Sigmoid colon (tissue), 7 donors: Measurements from ENCODE around the gene MRPL42. TPM values are rescaled to one million over a fixed set of nuclear protein-coding genes. Genes with fewer than 3 reads are reported as not detected.
"Not testable (repeated sequence)": the region's sequence is repeated elsewhere in the genome, so short reads cannot be mapped to it uniquely, and the experiment has no call there.

Experiments used
- DNase-seq: peaks from one replicate; pipeline ENCODE4 v3.0.0-alpha.2; 2019
- H3K27ac ChIP-seq, 4 donors: fragments of 200-600 bp; sonication (generic); one replicate each; pipeline ENCODE4 v1.5.1; 2016 to 2019; ENCODE audit warnings: mild to moderate bottlenecking in 1 of 4
- H3K27me3 ChIP-seq, 3 donors: fragments of 200-600 bp; sonication (generic); one replicate each; pipeline ENCODE4 v1.5.1; 2019; ENCODE audit warnings: mild to moderate bottlenecking in 1 of 3
- H3K36me3 ChIP-seq, 4 donors: fragments of 200-600 bp; sonication (generic); one replicate each; pipeline ENCODE4 v1.5.1; 2016 to 2019
- H3K4me1 ChIP-seq, 4 donors: fragments of 200-600 bp; sonication (generic); one replicate each; pipeline ENCODE4 v1.5.1; 2017 to 2019
- H3K4me3 ChIP-seq, 4 donors: fragments of 200-600 bp; sonication (generic); one replicate each; pipeline ENCODE4 v1.5.1; 2017 to 2019; ENCODE audit warnings: mild to moderate bottlenecking in 2 of 4, moderate library complexity in 1 of 4
- H3K9me3 ChIP-seq, 4 donors: fragments of 200-600 bp in 3 of 4; sonication (generic) in 3 of 4; one replicate each; pipeline versions ENCODE4 v1.5.1 to v1.6.1; 2013 to 2019
- EP300 ChIP-seq, 4 donors: sonication (generic); formaldehyde crosslinking; IDR thresholded peaks; one replicate each; pipeline ENCODE4 v1.6.1; 2017; ENCODE audit warnings: antibody characterized with exemption in 4 of 4
- POLR2A ChIP-seq, 2 donors: fragments of 450-650 bp; IDR thresholded peaks; one replicate each; pipeline ENCODE4 v1.6.1; 2016; ENCODE audit warnings: antibody characterized with exemption in 2 of 2, mild to moderate bottlenecking in 2 of 2, moderate library complexity in 2 of 2
- POLR2AphosphoS5 ChIP-seq, 4 donors: sonication (generic); formaldehyde crosslinking; IDR thresholded peaks; one replicate each; pipeline ENCODE4 v1.6.1; 2017; ENCODE audit warnings: antibody characterized with exemption in 4 of 4
- WGBS, 2 donors: extraction: QIAGEN DNeasy Blood & Tissue Kit; methylation state at CpG; one replicate each; pipeline ENCODE4 v1.1.7; 2013; 5-methylcytosine and 5-hydroxymethylcytosine counted together
- intact Hi-C: fragments of 100-400 bp; cut with DNase I; formaldehyde crosslinking; loops from one replicate; pipeline ENCODE4 v1.15.1; 2023
- polyA plus RNA-seq, 3 donors: library from polyadenylated mRNA; stranded (reverse); fragments of 200-250 nt; gene quantifications; one replicate each; pipeline ENCODE4 v1.2.3, GENCODE V29; 2013
- total RNA-seq, 4 donors: library from RNA; depleted of rRNA; stranded (reverse); fragments of >200 nt; gene quantifications; one replicate each; pipeline ENCODE4 v1.1.0, GENCODE V29; 2016
- TF ChIP-seq, protein P1 (sequence below), 4 experiments: fragments of 450-650 bp in 3 of 4; fragments of 200-600 bp in 1 of 4; IDR thresholded peaks; one replicate each; pipeline ENCODE4 v1.5.1; 2016 to 2019; ENCODE audit warnings: antibody characterized with exemption in 4 of 4, mild to moderate bottlenecking in 3 of 4, moderate library complexity in 2 of 4
- donor health status: healthy with polysubstance abuse.
- donor health status: Bipolar disorder and iron deficiency.
- donor health status: healthy.

Gene MRPL42
- total and polyA plus RNA-seq, 7 donors = 37.9 to 79.5 (median 48.1) TPM

GRCh38 chr12:93550748-93551611 lies 83.7 kb downstream of the MRPL42 start:
- TF ChIP-seq POLR2AphosphoS5 (IDR thresholded peaks at IDR 0.05) = no peak
- no peak for TF ChIP-seq EP300 (IDR thresholded peaks at IDR 0.05)
- TF ChIP-seq, protein P1, sequence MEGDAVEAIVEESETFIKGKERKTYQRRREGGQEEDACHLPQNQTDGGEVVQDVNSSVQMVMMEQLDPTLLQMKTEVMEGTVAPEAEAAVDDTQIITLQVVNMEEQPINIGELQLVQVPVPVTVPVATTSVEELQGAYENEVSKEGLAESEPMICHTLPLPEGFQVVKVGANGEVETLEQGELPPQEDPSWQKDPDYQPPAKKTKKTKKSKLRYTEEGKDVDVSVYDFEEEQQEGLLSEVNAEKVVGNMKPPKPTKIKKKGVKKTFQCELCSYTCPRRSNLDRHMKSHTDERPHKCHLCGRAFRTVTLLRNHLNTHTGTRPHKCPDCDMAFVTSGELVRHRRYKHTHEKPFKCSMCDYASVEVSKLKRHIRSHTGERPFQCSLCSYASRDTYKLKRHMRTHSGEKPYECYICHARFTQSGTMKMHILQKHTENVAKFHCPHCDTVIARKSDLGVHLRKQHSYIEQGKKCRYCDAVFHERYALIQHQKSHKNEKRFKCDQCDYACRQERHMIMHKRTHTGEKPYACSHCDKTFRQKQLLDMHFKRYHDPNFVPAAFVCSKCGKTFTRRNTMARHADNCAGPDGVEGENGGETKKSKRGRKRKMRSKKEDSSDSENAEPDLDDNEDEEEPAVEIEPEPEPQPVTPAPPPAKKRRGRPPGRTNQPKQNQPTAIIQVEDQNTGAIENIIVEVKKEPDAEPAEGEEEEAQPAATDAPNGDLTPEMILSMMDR (IDR thresholded peaks at IDR 0.05) = no peak
- no peak for TF ChIP-seq POLR2A (IDR thresholded peaks at IDR 0.05)
- intact Hi-C loops = no loop called here
- 82 to 88% methylated on average over 11 of the region's 11 CpGs for WGBS, 2 donors
- H3K9me3 ChIP-seq = no peaks in the 10 kb centered on the region
- no peaks in the 10 kb centered on the region for H3K4me1 ChIP-seq
- no peaks in the 10 kb centered on the region for H3K36me3 ChIP-seq
- no peak overlapping the region for H3K4me3 ChIP-seq
- H3K27me3 ChIP-seq = no peaks in the 10 kb centered on the region
- no peak overlapping the region for H3K27ac ChIP-seq
- no peak for DNase-seq

- H3K36me3 ChIP-seq = no peaks in the 10 kb centered on the region
- 76 to 82% methylated on average over 4 of the region's 4 CpGs for WGBS, 2 donors
- no peak for TF ChIP-seq EP300 (IDR thresholded peaks at IDR 0.05)
- TF ChIP-seq, protein P1 (IDR thresholded peaks at IDR 0.05) = no peak
- no peak for TF ChIP-seq POLR2AphosphoS5 (IDR thresholded peaks at IDR 0.05)
- no peak for TF ChIP-seq POLR2A (IDR thresholded peaks at IDR 0.05)
- no peaks in the 10 kb centered on the region for H3K4me1 ChIP-seq
- H3K27ac ChIP-seq = no peak overlapping the region
- no peaks in the 10 kb centered on the region for H3K9me3 ChIP-seq
- intact Hi-C loops = no loop called here
- no peaks in the 10 kb centered on the region for H3K27me3 ChIP-seq
- no peak for DNase-seq
- no peak overlapping the region for H3K4me3 ChIP-seq
These were observed 85.1 kb downstream of the MRPL42 start for GRCh38 chr12:93552427-93552826.

DNA sequence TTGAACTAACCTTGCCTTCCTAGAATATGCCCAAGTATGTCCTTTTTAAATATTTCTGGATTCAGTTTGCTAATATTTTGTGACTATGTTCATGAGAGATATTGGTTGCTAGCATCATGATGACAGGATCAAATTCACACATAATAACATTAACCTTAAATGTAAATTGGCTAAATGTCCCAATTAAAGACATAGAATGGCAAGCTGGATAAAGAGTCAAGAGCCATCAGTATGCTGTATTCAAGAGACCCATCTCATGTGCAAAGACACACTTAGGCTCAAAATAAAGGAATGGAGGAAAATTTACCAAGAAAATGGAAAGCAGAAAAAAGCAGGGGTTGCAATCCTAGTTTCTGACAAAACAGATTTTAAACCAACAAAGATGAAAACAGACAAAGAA lies 90.6 kb downstream of the MRPL42 start:
- H3K9me3 ChIP-seq, H3K4me1 ChIP-seq, H3K4me3 ChIP-seq, H3K36me3 ChIP-seq, H3K27ac ChIP-seq, DNase-seq, H3K27me3 ChIP-seq, intact Hi-C loops: not testable (repeated sequence)

GRCh38 chr12:93558685-93559084 lies 91.4 kb downstream of the MRPL42 start:
- DNase-seq, H3K4me3 ChIP-seq, H3K4me1 ChIP-seq, H3K27me3 ChIP-seq, H3K27ac ChIP-seq, intact Hi-C loops, H3K9me3 ChIP-seq, H3K36me3 ChIP-seq: not testable (repeated sequence)
- WGBS, 2 donors = 94 to 97% methylated on average over 1 of the region's 1 CpG

GRCh38 chr12:93563807-93564538 lies 96.7 kb downstream of the MRPL42 start:
- intact Hi-C loops = loop anchor here (2.0 to 10.0 kb wide), 2 partner anchors 61 to 331 kb away; no protein-coding TSS in a partner anchor
- 70 to 71% methylated on average over 6 of the region's 6 CpGs for WGBS, 2 donors
- Histone ChIP-seq H3K36me3 (peaks cover 0 to 28% (median 14%) of the 10 kb centered on the region in 4 donors), H3K4me1 (peaks cover 0 to 2% (median under 1%) of the 10 kb centered on the region in 4 donors), H3K27ac (no peak overlapping the region), H3K27me3 (no peaks in the 10 kb centered on the region), H3K4me3 (no peak overlapping the region), H3K9me3 (no peaks in the 10 kb centered on the region)
- DNase-seq = no peak
- TF ChIP-seq POLR2A (IDR thresholded peaks at IDR 0.05) = no peak
- TF ChIP-seq, protein P1 (IDR thresholded peaks at IDR 0.05) = no peak
